Osteocyte (in vitro differentiated cells): ENCODE measurements around the gene SLK. TPM values are rescaled to one million over a fixed set of nuclear protein-coding genes. Genes with fewer than 3 reads are reported as not detected.
A peak's percentile ranks its signal among the peaks of the same experiment; 100 is the strongest.

Experiments
- DNase-seq: peaks from one replicate; pipeline ENCODE4 v3.0.0; 2021; ENCODE audit warnings: mixed read lengths; ENCODE audit not compliant: unreplicated experiment; ENCODE audit errors: extremely low spot score
- H3K27ac Mint-ChIP-seq: one replicate; pipeline ENCODE4 v1.8.0; 2021; ENCODE audit warnings: mild to moderate bottlenecking, mixed read lengths; ENCODE audit not compliant: unreplicated experiment
- H3K27me3 Mint-ChIP-seq: one replicate; pipeline ENCODE4 v1.8.0; 2021; ENCODE audit warnings: mixed read lengths; ENCODE audit not compliant: unreplicated experiment
- H3K36me3 Mint-ChIP-seq: one replicate; pipeline ENCODE4 v1.8.0; 2021; ENCODE audit warnings: mixed read lengths; ENCODE audit not compliant: unreplicated experiment
- H3K4me1 Mint-ChIP-seq: one replicate; pipeline ENCODE4 v1.8.0; 2021; ENCODE audit warnings: mixed read lengths; ENCODE audit not compliant: unreplicated experiment
- H3K4me3 Mint-ChIP-seq: one replicate; pipeline ENCODE4 v1.8.0; 2021; ENCODE audit warnings: mild to moderate bottlenecking, moderate library complexity, mixed read lengths; ENCODE audit not compliant: unreplicated experiment
- H3K9me3 Mint-ChIP-seq: one replicate; pipeline ENCODE4 v1.8.0; 2021; ENCODE audit warnings: mixed read lengths; ENCODE audit not compliant: unreplicated experiment
- total RNA-seq: library from RNA; stranded (reverse); gene quantifications from 2 replicates; pipeline ENCODE4 v1.2.1, GENCODE V29; 2021
- TF ChIP-seq, protein P1 (sequence below): fragments of 200-600 bp; sonication (generic); IDR thresholded peaks from 2 replicates; pipeline ENCODE4 v1.5.0; 2021; ENCODE audit warnings: antibody characterized with exemption, mild to moderate bottlenecking, moderate library complexity

The SLK gene
- total RNA-seq, 1 donor from 2014 or later, result 41.3 TPM

DNA sequence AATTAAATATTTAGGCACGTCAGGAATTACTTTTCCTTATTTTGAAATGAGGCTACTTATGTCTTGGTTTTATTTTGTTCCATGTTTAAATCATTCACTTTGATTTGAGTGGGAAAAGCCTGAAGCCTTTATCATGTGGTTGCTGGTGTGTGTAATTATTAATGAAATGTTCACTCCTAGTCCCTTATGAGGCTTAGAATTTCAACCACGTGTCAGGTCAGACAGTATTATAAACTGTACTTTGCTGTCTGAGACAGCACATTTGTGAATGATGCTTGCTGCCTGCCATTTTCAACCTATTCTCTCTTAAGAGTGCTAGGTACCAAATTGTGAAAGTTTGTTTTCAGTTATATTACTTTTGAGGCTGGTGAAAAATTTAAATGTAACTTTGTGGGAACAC, 59.8 kb downstream of the SLK start:
- H3K4me1 Mint-ChIP-seq, result no peaks in the 10 kb centered on the region
- DNase-seq, result no peak
- peaks cover 24% of the 10 kb centered on the region for H3K36me3 Mint-ChIP-seq
- H3K27ac Mint-ChIP-seq, result no peak overlapping the region
- TF ChIP-seq, protein P1, sequence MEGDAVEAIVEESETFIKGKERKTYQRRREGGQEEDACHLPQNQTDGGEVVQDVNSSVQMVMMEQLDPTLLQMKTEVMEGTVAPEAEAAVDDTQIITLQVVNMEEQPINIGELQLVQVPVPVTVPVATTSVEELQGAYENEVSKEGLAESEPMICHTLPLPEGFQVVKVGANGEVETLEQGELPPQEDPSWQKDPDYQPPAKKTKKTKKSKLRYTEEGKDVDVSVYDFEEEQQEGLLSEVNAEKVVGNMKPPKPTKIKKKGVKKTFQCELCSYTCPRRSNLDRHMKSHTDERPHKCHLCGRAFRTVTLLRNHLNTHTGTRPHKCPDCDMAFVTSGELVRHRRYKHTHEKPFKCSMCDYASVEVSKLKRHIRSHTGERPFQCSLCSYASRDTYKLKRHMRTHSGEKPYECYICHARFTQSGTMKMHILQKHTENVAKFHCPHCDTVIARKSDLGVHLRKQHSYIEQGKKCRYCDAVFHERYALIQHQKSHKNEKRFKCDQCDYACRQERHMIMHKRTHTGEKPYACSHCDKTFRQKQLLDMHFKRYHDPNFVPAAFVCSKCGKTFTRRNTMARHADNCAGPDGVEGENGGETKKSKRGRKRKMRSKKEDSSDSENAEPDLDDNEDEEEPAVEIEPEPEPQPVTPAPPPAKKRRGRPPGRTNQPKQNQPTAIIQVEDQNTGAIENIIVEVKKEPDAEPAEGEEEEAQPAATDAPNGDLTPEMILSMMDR, result no peak
- H3K4me3 Mint-ChIP-seq, result no peak overlapping the region
- no peaks in the 10 kb centered on the region for H3K27me3 Mint-ChIP-seq
- H3K9me3 Mint-ChIP-seq, result no peaks in the 10 kb centered on the region

DNA sequence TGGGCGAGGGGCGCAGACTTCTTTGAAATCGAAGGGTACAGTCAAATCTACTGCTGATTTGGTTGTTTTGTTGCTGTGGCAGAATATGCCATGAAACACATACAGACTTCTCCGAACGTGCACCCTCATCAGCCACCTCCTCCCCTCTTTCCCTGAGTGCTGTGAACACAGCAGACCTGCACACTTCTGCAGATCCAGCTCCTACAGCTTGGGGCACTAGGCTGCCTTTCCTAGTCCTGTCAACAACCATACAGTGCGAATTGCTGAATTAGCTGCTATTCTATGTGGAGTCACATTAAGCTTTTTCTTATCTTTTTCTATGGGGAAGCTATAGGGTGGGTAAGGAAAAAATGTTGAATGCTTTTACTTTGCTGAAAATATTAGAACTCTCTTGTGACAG, 61.2 kb downstream of the SLK start:
- Mint-ChIP-seq H3K36me3 (peaks cover 26% of the 10 kb centered on the region), H3K4me3 (no peak overlapping the region), H3K9me3 (no peaks in the 10 kb centered on the region), H3K27me3 (no peaks in the 10 kb centered on the region), H3K4me1 (no peaks in the 10 kb centered on the region), H3K27ac (no peak overlapping the region)
- TF ChIP-seq, protein P1, result peak; percentile 37
- no peak for DNase-seq

DNA sequence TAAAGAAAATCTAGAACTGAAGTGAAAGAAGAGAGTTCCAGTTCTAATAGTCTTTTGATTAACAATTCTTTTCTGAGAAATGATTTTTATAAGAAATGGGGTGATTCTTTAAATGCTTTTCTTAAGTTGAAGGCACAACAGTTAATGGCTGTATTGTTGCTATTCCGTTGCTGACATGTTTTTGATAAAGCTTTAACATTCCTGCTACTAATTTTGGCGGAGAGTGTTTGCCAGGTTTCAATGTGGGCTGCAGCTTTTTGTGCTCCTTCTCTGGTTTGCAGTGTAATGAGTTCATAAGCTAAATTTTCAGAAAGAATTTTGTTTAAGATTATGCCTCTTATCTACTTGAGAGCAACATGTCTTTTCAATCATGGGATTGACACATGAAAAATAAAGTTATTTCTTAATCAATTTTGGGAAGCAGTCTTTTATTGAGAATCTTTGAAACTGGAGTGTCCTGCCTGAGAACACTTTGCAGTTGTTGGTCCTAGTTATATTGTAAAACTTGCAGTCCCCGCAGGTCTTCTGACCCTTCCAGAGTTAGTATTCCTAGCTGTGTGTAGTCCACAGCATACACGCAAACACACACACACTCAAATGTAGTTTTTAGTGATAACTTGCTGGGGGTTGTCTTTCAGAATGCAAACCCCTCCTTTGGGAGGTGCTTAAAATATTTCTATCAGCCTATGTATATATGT, 62.0 kb downstream of the SLK start:
- no peak for DNase-seq
- no peaks in the 10 kb centered on the region for H3K9me3 Mint-ChIP-seq
- H3K36me3 Mint-ChIP-seq, result peaks cover 21% of the 10 kb centered on the region
- H3K4me1 Mint-ChIP-seq, result no peaks in the 10 kb centered on the region
- no peak overlapping the region for H3K4me3 Mint-ChIP-seq
- TF ChIP-seq, protein P1, result no peak
- no peak overlapping the region for H3K27ac Mint-ChIP-seq
- no peaks in the 10 kb centered on the region for H3K27me3 Mint-ChIP-seq

DNA sequence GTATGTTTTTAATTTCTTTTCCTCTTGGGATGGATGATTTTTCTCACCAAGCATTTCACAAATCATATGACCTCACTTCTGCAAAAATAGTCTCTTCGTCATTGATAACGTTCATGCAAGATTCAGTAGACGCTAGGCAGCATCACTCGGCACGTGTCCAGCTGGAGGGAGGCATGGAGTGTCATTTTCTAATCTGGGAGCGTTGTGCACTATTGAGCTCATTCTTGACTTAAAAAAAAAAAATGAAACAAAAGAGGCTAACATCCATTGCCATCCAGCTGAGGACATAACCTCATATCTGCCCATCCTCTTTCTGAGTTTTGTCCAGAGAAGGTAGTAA, 62.6 kb downstream of the SLK start:
- no peak overlapping the region for H3K4me3 Mint-ChIP-seq
- H3K27ac Mint-ChIP-seq, result no peak overlapping the region
- H3K36me3 Mint-ChIP-seq, result peaks cover 18% of the 10 kb centered on the region
- H3K9me3 Mint-ChIP-seq, result no peaks in the 10 kb centered on the region
- no peak for DNase-seq
- no peaks in the 10 kb centered on the region for H3K27me3 Mint-ChIP-seq
- H3K4me1 Mint-ChIP-seq, result no peaks in the 10 kb centered on the region
- TF ChIP-seq, protein P1, result no peak

DNA sequence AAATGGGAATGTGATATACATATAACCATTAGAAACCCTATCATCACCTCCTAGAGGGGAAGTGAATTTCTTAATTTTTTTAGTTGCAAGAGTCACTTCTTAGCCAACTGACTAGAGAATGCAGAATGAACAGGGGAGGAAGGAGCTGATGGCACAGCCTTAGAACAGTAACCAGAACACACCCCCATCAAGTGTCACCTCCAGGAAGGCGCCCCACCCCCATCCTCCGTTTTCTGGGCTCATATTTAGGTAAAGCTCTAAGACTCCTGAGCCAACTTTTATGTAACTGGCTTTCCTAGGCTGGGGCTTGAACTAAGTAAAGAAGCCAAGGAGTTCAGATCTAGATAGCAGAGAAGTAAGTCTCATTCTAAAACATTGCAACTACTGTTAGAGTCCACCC, 64.7 kb downstream of the SLK start:
- Mint-ChIP-seq H3K27ac (no peak overlapping the region), H3K9me3 (no peaks in the 10 kb centered on the region), H3K27me3 (no peaks in the 10 kb centered on the region), H3K4me1 (no peaks in the 10 kb centered on the region), H3K36me3 (peaks cover 14% of the 10 kb centered on the region), H3K4me3 (no peak overlapping the region)
- TF ChIP-seq, protein P1, result no peak
- DNase-seq, result no peak
